ENCODE results near the gene PKHD1.
"Not testable (repeated sequence)": the region's sequence is repeated elsewhere in the genome, so short reads cannot be mapped to it uniquely, and the experiment has no call there.

PKHD1 gene

DNA sequence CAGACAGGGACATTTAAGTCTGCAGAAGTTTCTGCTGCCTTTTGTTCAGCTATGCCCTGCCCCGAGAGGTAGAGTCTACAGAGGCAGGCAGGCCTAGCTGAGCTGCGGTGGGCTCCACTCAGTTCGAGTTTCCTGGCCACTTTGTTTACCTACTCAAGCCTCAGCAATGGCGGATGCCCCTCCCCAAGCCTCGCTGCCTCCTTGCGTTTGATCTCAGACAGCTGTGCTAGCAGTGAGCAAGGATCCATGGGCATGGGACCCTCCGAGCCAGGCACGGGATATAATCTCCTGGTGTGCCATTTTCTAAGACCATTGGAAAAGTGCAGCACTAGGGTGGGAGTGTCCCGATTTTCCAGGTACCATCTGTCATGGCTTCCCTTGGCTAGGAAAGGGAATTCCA lies 164.9 kb downstream of the PKHD1 start:
- DNase-seq, result not testable (repeated sequence)

DNA sequence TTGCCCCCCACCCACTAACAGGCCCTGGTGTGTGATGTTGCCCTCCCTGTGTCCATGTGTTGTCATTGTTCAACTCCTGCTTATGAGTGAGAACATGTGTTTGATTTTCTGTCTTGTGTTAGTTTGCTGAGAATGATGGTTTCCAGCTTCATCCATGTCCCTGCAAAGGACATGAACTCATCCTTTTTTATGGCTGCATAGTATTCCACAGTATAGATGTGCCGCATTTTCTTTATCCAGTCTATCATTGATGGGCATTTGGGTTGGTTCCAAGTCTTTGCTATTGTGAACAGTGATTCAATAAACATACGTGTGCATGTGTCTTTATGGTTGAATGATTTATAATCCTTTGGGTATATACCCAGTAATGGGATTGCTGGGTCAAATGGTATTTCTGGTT lies 169.1 kb downstream of the PKHD1 start:
- DNase-seq, result not testable (repeated sequence)

DNA sequence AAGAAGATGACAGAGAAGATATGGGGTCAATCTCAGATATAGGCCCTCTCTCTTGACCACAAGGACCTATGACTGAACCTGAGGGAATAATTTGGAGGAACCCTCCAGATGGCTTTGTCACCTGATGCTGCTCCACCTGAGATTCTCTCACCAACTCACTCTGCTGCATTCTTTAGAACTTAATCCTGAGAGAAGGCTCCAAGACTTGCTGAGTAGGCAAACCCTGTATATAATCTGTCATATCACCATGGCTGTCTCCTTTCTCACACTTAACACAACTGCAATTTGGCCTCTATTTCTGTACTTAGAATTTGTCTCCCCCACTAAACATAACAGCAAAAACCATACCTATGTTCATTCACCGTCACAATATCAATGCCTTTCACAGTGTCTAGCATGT lies 172.3 kb downstream of the PKHD1 start:
- no peak for DNase-seq

DNA sequence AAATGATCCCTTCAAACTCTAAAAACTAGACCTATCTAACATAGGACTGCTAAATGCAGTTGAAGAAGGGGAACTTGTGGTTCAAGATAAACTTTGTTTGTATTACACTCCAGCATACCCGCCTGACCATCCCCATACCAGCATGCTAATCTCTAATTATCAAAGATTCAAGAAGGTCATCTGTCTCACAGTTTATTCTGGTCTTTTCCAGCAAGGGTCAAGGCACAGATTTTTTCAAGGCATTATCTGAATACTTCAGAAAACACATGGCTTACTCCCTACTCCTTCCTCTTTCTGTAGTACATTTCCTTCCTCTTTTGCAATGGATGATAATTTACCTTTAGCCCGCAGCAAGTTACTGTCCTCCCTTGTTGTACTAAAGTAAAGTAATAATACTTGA lies 174.1 kb downstream of the PKHD1 start:
- no peak for DNase-seq

DNA sequence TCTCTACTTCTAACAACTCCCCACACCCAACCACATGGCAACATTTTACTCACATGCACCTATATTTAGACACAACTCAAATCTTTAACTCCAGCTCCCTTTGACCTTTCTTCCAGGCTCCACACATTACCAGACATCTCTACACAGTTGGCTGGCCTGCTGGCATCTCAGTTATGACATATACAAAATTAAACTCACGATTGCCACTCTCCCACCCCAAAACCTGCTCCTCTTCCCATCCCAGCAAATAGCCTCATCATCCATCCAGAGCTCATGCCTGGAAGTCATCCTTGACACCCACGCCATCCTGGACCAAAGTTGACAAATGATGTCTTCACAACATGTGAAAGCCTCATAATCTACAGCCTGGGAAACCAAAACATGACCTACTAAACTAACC lies 176.6 kb downstream of the PKHD1 start:
- no peak for DNase-seq

DNA sequence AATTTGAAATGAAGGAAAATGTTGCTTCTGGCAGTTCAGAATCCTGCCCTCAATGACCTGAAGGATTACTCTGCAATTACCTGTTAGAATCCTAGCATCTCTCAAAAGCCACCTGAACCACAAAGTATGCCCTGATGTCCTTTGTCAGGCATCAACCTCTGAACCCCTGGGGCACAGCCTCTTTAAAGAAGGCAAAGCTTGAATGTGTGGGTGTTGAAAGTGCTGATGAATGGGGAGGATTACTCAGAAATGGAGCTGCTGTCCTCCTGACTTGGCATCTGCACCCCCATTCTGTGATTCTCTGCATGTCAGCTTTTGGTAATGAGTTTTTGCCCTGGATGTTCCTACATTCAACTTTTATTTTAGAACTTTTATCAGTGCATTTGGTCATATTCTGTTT lies 179.2 kb downstream of the PKHD1 start:
- no peak for DNase-seq

DNA sequence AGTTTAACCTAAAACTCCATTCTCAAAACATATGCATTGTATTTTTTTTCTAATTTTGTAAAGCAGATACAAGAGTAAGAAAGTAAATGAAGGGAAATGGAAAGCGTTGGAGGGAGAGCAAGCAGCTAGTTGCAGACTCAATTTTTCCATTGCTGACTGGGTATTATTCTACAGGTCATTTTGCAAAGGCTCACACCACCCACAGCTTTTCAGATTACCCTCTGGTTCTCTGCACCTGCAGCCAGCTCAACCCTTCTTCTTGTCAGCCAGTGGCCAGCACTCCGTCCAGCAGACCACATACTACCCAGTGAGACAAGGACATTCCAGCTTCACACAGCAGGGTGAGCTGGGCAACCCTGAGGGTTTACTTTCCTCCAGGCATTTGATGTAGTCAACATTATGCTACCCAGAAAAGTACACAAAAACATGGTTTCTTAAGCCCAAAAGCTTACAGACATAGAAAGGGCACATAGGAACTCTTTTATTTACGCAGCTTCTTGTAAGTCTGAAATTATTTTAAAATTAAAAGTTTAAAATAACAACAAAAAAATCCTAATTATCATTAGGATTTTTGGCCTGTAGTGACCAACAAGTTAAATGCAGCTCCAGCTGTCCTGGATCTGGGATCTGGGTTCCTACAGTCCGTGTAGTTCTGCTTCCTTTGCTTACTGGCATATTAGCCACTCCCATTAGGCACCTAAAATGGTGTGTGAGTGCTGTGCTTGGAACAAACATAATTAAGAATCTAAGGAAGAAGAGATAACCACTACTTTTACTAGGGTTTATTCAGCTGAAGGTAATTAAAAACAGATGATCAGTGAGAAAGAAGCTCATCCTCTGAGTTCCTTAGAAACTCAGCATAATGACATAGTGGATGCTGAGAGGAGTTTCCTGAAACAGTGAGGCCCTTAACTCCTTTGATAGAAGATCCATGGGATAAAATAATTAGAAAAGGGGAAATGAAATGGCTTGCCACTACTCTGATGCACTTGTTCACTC lies 185.3 kb downstream of the PKHD1 start:
- no peak for DNase-seq

DNA sequence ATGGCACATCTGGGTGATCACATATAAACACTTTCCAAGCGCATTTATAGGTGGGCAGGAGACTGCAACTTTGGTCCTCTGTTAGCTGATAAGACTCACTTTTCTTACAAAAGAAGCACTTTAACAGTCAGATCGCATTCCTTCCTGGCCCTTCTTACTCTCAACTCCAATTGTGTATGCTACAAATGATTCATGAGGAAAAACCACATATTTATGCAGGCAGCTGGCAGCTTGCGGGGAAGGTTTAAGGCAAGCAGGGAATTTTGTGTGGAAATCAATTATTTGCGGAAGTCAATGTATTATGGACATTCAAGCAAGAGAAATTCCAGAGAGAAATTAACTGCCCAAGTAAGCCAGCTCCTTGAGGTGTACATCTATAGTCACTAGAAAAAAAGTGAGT lies 194.0 kb downstream of the PKHD1 start:
- DNase-seq, result no peak

DNA sequence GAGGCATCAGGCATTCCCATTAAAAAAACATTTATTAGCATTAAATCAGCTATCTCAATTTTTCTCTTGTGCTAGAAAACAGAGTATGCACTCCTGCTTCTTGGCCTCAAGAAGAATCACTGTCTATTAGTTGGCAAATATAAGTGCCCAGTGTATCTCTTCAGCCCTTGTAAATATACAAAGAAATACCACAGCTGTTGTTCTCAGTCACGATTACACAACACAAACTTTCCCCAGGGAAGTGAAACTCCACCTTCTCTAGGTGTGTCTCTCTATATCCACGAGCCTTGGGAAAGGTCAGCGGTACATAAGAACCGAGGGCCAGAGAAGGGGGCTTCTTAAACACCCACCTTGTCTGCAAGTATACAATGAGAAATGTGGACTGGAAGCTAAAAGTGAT lies 194.7 kb downstream of the PKHD1 start:
- DNase-seq, result no peak

DNA sequence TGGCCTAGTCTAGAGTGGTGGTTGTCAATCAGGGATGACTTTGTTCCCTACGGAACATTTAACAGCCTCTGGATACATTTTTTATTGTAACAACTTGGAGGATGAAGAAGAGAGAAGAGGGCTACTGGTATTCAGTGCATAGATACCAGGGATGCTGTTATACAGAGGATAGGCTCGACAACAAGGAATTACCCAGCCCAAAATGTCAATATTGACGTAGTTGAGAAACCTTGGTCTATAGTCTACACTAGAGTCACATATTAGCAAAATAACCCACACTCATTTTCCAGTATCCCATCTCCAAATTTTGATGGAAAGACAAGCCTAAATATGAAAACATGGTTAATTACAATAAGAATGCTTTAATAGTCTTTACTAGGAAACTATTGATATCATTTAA lies 195.1 kb downstream of the PKHD1 start:
- DNase-seq, result no peak

DNA sequence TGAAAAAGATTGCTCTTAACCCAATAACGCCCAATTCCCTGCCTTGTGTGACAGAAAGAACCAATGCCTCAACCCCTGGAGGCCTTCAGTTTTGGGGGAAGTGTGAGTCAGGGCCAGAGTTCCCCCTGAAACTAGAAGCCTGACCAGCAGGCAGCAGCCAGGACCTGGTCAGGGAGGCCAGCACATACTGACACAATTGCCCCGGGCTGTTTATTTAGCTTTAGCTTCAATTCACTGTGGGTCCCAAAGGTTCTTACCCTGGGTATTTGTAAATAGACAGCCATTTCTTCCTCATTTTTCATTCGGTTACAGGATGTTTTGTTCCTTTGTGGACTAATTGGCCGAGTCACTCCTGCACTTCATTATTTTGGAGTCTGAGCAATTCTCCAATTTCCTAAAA lies 195.6 kb downstream of the PKHD1 start:
- DNase-seq, result no peak

DNA sequence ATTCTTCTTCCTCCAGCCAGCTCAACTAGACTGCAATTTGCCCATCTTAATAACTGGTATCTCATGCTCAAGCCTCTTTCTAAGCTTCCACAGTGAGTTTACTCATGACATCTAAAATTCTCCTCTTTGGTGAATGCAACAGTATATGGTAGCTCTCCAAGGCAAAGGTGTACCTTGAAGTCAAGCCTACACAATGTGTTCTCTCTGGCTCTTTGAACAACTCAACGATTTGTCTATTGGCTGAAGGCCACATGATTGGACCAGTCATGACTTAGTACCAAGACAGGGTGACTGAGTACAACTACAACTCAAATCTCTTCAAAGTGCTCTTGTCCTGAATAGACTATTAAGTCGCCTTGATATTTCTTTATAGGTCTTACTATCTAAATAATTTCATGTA lies 199.6 kb downstream of the PKHD1 start:
- no peak for DNase-seq

DNA sequence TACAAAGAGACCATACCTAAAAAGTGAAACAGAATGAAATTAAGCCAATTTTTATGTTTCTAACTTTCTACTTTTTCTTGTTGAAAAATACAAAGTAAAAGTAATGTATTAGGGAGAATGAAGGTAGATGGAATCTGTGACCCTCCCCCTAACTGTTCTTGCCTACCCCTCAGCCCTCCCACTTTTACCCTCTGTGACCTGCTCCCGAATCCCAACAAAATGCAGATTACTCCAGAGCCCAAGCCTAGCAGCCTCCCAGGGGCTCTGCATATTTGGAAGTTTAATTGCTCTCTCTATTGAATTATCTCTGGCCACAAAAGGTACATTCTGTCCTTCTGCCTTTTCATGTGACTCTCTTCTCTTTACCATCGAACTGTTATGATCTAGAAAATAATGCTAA lies 201.5 kb downstream of the PKHD1 start:
- DNase-seq, result no peak

DNA sequence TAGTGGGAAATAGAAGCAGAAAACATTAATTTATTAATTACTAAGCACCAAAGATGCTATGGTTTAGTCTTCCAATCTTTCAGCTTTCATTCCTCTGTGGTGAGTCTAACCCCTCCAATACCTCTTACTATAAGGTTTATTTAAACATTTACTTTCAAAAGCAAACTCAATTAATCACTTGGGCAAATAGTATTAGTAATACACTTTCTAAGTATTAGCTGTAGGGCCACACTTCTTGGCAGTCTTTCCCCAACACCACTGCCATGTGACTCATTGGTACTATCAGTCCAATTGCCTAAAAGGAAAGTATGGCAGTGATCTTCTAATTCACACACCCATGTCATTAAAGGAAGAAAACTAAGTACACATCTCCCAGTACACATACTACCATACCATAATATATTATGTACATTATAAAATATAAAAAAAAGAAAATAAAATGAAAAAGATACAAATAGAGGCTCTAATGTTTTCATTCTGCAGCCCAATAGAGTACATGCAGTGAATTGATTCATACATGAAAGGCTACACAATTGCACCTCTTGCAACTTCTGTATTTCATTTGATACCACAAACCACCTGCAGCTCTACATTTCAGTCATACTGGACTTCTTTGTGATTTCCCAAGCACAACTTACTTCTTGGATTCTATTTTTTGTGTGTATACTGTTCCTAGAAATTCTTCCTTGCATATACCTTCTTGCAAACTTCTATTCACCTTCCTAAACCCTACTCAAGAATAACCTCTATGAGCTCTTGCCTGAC lies 218.6 kb downstream of the PKHD1 start:
- DNase-seq, result no peak

DNA sequence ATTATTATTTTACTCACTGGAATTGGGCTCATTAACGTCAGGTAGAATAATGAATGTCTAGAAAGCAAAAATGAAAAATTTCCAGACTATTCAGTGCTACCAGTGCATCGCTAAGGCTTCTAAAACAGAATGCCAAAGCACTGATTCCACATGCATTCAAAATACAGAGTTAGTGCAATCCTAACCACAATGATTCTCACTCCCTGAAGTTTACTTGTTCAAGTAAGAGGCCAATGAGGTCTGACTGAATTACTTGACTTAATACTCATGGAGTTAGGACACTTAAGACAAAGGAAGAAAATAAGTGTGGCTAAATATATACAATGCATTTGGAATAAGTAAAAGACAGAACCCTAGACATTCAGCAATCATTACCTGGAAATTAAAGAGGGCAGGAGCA lies 220.5 kb downstream of the PKHD1 start:
- DNase-seq, result no peak

DNA sequence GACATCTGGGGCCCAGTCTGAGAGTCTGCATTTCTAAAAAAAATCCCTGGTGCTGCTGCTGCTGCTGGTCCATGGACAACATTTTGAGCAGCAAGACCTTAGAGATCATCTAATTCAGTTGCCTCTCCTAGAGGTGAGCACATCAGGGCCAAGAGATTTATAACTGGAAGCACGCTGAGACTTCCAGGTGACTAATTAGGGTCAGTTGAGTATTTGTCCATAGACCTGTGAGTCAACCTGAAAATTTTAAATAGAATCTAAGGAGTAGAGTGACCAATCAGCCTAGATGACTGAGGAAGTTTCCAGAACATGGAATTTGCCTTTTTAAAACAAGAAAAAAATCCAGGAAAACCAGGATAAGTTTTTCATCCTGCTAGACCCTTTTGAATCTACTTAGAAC lies 221.4 kb downstream of the PKHD1 start:
- DNase-seq, result no peak

DNA sequence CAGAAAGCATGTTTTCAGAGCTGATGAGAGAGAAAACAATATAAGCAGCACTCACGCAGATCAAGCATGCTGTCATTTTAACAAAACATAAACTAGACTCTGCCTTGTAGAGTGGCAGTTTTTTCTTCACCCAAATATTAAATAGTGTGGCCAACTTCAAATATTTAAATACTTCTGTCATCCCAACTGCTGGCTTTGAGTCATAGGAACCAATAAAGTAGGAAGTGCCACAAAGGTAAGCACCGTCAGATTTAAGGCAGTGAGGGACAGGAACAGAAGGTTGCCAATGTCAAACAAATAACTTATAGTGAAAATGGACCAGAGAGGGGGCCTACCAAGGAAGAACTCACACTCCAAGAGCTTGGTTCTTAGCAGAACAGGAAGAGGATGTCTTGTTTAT lies 222.2 kb downstream of the PKHD1 start:
- no peak for DNase-seq

DNA sequence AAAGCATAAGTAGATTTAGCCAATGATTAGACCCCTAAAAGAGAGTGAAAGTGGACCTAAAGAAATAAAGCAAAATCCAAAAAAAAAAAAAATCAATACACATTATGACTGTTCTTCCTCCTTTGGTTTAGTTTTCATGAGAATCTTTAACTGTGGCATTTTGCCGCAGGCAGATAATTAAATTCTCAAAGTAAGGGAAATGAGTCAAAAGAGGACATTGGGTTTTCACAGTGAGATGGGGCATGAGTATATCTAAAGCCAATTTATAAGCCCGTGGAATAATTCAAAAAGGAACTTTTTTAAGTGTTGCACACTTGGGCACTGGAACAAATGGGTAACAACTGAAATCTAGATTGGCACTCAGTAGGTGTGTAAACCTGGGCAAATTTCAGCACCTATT lies 230.3 kb downstream of the PKHD1 start:
- DNase-seq, result no peak

DNA sequence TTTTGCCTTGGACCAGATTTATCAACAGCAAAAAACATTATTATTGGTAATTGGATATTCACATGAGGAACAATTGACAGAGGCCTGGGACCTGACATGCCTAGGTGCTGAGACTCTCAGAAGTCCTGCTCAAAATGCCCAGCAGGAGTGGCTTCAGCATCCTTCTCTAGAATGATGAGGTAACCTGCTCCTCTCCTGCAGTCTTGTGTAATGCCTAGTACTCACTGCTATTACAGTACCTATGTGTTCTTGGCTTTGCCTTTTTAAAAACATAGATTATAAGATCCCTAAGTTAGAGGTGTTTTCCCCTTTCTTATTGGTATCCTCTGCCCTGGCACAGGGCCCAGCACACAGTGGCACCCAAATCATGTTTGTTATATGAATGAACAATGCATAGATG lies 230.9 kb downstream of the PKHD1 start:
- no peak for DNase-seq

DNA sequence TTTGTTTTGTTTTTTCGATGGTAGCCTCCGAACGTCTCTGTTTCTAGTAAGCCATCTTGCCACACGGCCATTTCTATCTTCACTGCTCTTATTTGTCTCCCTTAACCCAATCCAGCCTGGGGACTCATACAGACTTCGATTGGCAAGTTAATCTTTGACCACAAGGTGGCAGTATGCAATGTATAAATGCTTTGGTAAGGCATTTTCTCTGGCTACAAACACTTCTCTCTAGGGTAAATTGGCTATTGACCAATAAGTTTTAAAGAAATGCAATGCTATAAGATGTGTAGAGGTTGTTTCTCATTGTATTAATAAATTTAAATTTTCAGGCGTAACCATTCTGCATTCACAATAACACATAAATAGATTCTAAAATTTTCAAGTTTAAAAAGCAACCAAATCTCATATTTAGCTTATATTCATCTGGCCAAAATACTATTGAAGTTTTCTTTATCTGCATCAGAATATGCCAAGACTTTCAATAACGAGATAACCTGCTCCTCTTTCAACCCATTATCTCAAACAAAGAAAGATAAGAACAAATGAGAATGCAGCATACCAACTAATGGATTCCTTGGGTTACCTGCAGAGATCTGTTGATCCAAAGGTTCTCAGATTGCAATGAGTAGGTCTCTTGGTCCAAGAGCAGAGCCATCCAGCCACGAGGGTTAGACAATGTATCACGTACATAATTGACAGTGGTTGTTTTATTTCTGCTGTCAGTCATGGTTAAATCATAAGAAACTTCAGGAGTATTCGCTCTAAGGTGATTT lies 231.9 kb downstream of the PKHD1 start:
- DNase-seq, result peak; percentile 15

DNA sequence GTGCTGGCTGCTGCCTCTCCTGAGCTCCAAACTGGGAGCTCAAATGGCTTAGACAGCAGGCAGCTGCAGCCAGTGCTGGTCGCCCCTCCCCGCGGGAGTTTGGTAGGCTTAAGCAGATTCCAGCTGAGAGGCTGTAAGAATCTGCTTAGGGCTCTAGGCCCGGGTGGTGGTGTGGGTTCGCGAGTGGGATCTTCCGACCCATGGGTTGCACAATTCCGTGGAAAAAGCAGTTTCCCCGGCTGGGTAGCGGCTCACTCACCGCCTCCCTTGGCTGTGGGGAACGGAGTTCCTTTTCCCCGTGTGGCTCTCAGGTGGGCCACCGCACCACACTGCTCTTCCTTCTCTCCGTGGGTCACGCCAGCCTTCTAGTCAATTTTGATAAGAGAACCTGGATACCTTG lies 232.5 kb downstream of the PKHD1 start:
- DNase-seq, result no peak

DNA sequence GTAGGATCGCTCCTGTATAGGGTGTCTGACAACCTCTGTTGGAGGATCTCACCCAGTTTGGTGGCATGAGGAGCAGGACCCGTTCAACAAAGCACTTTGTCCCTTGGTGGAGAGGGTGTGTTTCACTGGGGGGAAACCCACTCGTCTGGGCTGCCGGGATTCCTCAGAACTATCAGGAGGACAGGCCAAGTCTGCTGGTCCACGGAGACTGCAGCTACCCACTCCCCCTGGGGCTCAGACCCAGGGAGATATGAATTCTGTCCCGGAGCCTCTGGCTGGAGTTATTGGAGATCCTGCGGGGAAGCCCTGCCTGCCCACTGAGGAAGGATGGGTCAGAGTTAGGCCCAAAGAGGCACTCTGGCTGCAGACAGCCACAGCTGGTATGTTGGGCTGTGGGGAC lies 233.1 kb downstream of the PKHD1 start:
- DNase-seq, result no peak

DNA sequence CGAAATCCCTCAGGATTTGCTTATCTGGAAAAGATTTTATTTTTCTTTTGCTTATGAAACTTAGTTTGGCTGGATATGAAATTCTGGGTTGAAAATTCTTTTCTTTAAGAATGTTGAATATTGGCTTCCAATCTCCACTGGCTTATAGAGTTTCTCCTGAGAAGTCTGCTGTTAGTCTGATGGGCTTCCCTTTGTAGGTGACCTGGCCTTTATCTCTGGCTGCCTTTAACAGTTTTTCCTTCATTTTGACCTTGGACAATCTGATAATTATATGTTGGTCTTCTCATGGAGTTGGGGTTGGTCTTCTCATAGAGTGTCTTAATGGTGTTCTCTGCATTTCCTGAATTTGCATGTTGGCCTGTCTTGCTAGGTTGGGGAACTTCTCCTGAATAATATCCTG lies 234.3 kb downstream of the PKHD1 start:
- DNase-seq, result not testable (repeated sequence)
